Lung (tissue), 12 donors: ENCODE data around the gene TUBA8. TPM values are rescaled to one million over a fixed set of nuclear protein-coding genes. Genes with fewer than 3 reads are reported as not detected.
"Not testable (repeated sequence)": the region's sequence is repeated elsewhere in the genome, so short reads cannot be mapped to it uniquely, and the experiment has no call there.

Experiments used
- ATAC-seq: fragments of 200-7000 bp; cut with Tn5 transposase; one replicate; pipeline ENCODE4 v1.9.1; 2020; ENCODE audit warnings: moderate number of reproducible peaks; ENCODE audit not compliant: insufficient read depth, low FRiP score
- DNase-seq, 3 donors: peaks; one replicate each; pipeline ENCODE4 v3.0.0-alpha.2; 2013 to 2017
- H3K27ac ChIP-seq, 2 donors: one replicate each; pipeline ENCODE4 v1.5.1; 2013; ENCODE audit warnings: mild to moderate bottlenecking in 2 of 2, moderate library complexity in 2 of 2, control low read depth in 1 of 2, inconsistent platforms in 1 of 2, low read depth in 1 of 2, low read length in 1 of 2
- H3K27me3 ChIP-seq, 3 donors: one replicate each; pipeline ENCODE4 v1.5.1; 2013; ENCODE audit warnings: low read length in 2 of 3; ENCODE audit not compliant: control insufficient read depth in 3 of 3, insufficient read depth in 3 of 3
- H3K36me3 ChIP-seq, 4 donors: one replicate each; pipeline ENCODE4 v1.5.1; 2013; ENCODE audit warnings: low read length in 4 of 4, mild to moderate bottlenecking in 1 of 4, moderate library complexity in 1 of 4; ENCODE audit not compliant: control insufficient read depth in 4 of 4, insufficient read depth in 4 of 4
- H3K4me1 ChIP-seq, 5 donors: one replicate each; pipeline ENCODE4 v1.5.1; 2013; ENCODE audit warnings: low read length in 5 of 5, mild to moderate bottlenecking in 2 of 5, moderate library complexity in 1 of 5; ENCODE audit not compliant: control insufficient read depth in 5 of 5, insufficient read depth in 5 of 5
- H3K4me3 ChIP-seq: one replicate; pipeline ENCODE4 v1.5.1; 2013; ENCODE audit warnings: mild to moderate bottlenecking, control low read depth, moderate library complexity
- H3K9ac ChIP-seq, 2 donors: one replicate each; pipeline ENCODE4 v1.5.1; 2013; ENCODE audit warnings: low read length in 2 of 2, control low read depth in 1 of 2; ENCODE audit not compliant: insufficient read depth in 1 of 2
- H3K9me3 ChIP-seq, 4 donors: one replicate each; pipeline ENCODE4 v1.5.1; 2013; ENCODE audit warnings: low read length in 3 of 4, mild to moderate bottlenecking in 1 of 4, moderate library complexity in 1 of 4; ENCODE audit not compliant: control insufficient read depth in 4 of 4, insufficient read depth in 3 of 4
- CTCF ChIP-seq: IDR thresholded peaks from 2 replicates; pipeline ENCODE4 v1.5.1; 2012; ENCODE audit warnings: mild to moderate bottlenecking; ENCODE audit errors: control extremely low read depth, extremely low read depth
- WGBS, 2 donors: extraction: QIAGEN DNeasy Blood & Tissue Kit; methylation state at CpG; one replicate each; pipeline ENCODE4 v1.1.7; 2013; 5-methylcytosine and 5-hydroxymethylcytosine counted together
- polyA plus RNA-seq, 2 donors: library from polyadenylated mRNA; stranded (reverse); fragments of 200-250 nt; gene quantifications; one replicate each; pipeline ENCODE4 v1.2.1, GENCODE V29; 2013
- total RNA-seq, 2 donors: library from RNA; depleted of rRNA in 1 of 2; stranded (reverse); fragments of >200 nt in 1 of 2; gene quantifications; one replicate each; pipeline ENCODE4 v1.2.1, GENCODE V29; 2014 to 2021
- donor health status: control.
- donor health status: control.
- donor health status: Bipolar disorder and iron deficiency.
- donor health status: healthy.
- donor health status: DM: yes; HTN: yes; CAD: no.

The TUBA8 gene
- total and polyA plus RNA-seq, 4 donors: 0.17 to 2.1 (median 1.5) TPM

- Histone ChIP-seq H3K9me3 (peaks cover 0 to 3% (median 0%) of the 10 kb centered on the region in 4 donors), H3K27ac (no peak overlapping the region), H3K27me3 (no peaks in the 10 kb centered on the region), H3K4me1 (no peaks in the 10 kb centered on the region), H3K36me3 (peaks cover 0 to 11% (median 0%) of the 10 kb centered on the region in 4 donors), H3K4me3 (no peak overlapping the region), H3K9ac (no peak overlapping the region)
- DNase-seq (no peak), ATAC-seq (no peak)
- 56 to 82% methylated on average over 4 of the region's 4 CpGs for WGBS, 2 donors
- TF ChIP-seq CTCF: no peak
Observed at GRCh38 chr22:18101536-18101935, 9.1 kb upstream of the TUBA8 start.

GRCh38 chr22:18103527-18104269, 6.9 kb upstream of the TUBA8 start:
- WGBS, 2 donors: 92% methylated on average over 14 of the region's 14 CpGs
- H3K36me3 ChIP-seq: peaks cover 0 to 11% (median 0%) of the 10 kb centered on the region in 4 donors
- DNase-seq: no peak
- H3K9me3 ChIP-seq: peaks cover 0 to 3% (median 0%) of the 10 kb centered on the region in 4 donors
- H3K27ac ChIP-seq: no peak overlapping the region
- H3K4me1 ChIP-seq: no peaks in the 10 kb centered on the region
- H3K27me3 ChIP-seq: peaks cover 0 to 9% (median 4%) of the 10 kb centered on the region in 3 donors
- no peak for TF ChIP-seq CTCF
- ATAC-seq: no peak
- H3K9ac ChIP-seq: no peak overlapping the region
- H3K4me3 ChIP-seq: no peak overlapping the region

- no peak for TF ChIP-seq CTCF
- Histone ChIP-seq H3K9ac (no peak overlapping the region), H3K4me1 (no peaks in the 10 kb centered on the region), H3K9me3 (peaks cover 0 to 3% (median 0%) of the 10 kb centered on the region in 4 donors), H3K36me3 (peaks cover 0 to 11% (median 0%) of the 10 kb centered on the region in 4 donors), H3K27ac (no peak overlapping the region), H3K4me3 (no peak overlapping the region), H3K27me3 (peaks cover 0 to 14% (median 7%) of the 10 kb centered on the region in 3 donors)
- WGBS, 2 donors: 97 to 98% methylated on average over 4 of the region's 4 CpGs
- no peak for ATAC-seq
- no peak for DNase-seq
Observed at GRCh38 chr22:18104566-18104965, 6.0 kb upstream of the TUBA8 start.

GRCh38 chr22:18105981-18106380, 4.6 kb upstream of the TUBA8 start:
- H3K27ac ChIP-seq, H3K36me3 ChIP-seq, H3K4me3 ChIP-seq, H3K9me3 ChIP-seq, H3K9ac ChIP-seq, H3K4me1 ChIP-seq, ATAC-seq, DNase-seq: not testable (repeated sequence)
- WGBS, 2 donors: 92 to 98% methylated on average over 6 of the region's 7 CpGs
- peaks cover 0 to 20% (median 17%) of the 10 kb centered on the region in 3 donors for H3K27me3 ChIP-seq

GRCh38 chr22:18106550-18107341, 3.9 kb upstream of the TUBA8 start:
- 71 to 84% methylated on average over 4 of the region's 4 CpGs for WGBS, 2 donors
- ATAC-seq, DNase-seq: not testable (repeated sequence)

More at GRCh38 chr22:18106550-18107341, 3.9 kb upstream of the TUBA8 start:
- not testable (repeated sequence) for H3K4me3 ChIP-seq, H3K27ac ChIP-seq, H3K9me3 ChIP-seq, H3K36me3 ChIP-seq, H3K9ac ChIP-seq, H3K4me1 ChIP-seq
- H3K27me3 ChIP-seq: peaks cover 0 to 28% (median 20%) of the 10 kb centered on the region in 3 donors
